ENCODE measurements around the gene UBE2D2.
A peak's percentile ranks its signal among the peaks of the same experiment; 100 is the strongest.

The UBE2D2 gene

DNA sequence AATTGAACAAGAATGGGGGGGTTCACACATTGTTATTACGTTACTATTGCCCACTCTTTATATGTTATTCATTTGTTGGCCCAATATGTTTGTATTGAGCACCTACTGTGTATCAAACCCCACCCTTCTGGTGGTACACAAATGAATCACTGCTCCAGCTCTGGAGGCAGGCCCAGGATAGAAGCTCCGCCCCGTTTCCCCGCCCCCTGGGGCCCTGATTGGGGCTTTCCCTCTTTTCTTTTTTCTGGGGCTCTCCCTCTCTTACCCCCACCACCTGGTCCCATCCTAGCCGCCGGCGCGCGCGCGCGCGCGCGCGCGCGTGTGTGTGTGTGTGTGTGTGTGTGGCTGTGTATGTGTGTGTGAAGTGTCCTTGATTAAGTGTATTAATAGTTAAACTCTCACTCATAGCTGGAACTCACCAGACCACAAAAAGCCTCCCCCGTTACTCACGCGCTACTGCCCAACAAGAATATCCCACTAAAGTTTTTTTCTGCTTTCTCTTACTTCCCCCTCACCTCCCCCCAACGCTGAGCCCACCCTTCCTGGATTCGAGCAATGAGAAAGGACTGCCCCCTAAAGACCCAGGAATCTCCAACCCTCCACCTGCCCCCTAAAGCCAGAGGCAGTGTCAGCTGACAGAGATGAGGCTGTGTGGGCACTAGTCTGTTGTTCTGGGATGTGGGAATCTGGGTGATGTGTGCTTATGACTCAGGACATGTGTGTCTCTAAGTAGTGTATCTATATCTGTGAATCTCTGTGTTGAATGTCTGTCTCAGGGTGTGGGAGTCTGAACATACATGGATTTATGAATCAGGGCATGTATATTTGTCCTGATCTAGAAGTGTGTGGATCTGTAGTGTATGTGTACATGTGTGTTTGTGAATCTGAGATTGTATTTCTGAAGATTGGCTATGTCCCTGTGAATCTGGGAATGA, 91.0 kb downstream of the UBE2D2 start:
- TF ChIP-seq EP300 (IDR thresholded peaks at IDR 0.05; ENCODE audit: borderline replicate concordance) (0 out of 2 replicates have a peak, but pooled peaks have one; percentile 20), EGR1 (IDR thresholded peaks at IDR 0.05) (no peak), RAD21 (IDR thresholded peaks at IDR 0.05; ENCODE audit: low read depth) (no peak), CREB1 (IDR thresholded peaks at IDR 0.05; ENCODE audit: low read depth) (no peak), YY1 (IDR thresholded peaks at IDR 0.05; ENCODE audit: low read depth) (no peak), TAF1 (IDR thresholded peaks at IDR 0.05; ENCODE audit: low read depth) (no peak), TCF12 (IDR thresholded peaks at IDR 0.05; ENCODE audit: low read depth) (no peak), ZBTB7A (IDR thresholded peaks at IDR 0.05; ENCODE audit: low read depth) (0 out of 2 replicates have a peak, but pooled peaks have one; percentile 11), CEBPB (IDR thresholded peaks at IDR 0.05) (no peak), TEAD4 (IDR thresholded peaks at IDR 0.05) (no peak), NFIC (IDR thresholded peaks at IDR 0.05) (no peak), FOXM1 (IDR thresholded peaks at IDR 0.05; ENCODE audit: borderline replicate concordance, low read depth) (no peak)
- TF ChIP-seq, protein P1, sequence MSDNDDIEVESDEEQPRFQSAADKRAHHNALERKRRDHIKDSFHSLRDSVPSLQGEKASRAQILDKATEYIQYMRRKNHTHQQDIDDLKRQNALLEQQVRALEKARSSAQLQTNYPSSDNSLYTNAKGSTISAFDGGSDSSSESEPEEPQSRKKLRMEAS (IDR thresholded peaks at IDR 0.05), result no peak; the same call in 1 of the 2 replicates
- TF ChIP-seq, protein P2, sequence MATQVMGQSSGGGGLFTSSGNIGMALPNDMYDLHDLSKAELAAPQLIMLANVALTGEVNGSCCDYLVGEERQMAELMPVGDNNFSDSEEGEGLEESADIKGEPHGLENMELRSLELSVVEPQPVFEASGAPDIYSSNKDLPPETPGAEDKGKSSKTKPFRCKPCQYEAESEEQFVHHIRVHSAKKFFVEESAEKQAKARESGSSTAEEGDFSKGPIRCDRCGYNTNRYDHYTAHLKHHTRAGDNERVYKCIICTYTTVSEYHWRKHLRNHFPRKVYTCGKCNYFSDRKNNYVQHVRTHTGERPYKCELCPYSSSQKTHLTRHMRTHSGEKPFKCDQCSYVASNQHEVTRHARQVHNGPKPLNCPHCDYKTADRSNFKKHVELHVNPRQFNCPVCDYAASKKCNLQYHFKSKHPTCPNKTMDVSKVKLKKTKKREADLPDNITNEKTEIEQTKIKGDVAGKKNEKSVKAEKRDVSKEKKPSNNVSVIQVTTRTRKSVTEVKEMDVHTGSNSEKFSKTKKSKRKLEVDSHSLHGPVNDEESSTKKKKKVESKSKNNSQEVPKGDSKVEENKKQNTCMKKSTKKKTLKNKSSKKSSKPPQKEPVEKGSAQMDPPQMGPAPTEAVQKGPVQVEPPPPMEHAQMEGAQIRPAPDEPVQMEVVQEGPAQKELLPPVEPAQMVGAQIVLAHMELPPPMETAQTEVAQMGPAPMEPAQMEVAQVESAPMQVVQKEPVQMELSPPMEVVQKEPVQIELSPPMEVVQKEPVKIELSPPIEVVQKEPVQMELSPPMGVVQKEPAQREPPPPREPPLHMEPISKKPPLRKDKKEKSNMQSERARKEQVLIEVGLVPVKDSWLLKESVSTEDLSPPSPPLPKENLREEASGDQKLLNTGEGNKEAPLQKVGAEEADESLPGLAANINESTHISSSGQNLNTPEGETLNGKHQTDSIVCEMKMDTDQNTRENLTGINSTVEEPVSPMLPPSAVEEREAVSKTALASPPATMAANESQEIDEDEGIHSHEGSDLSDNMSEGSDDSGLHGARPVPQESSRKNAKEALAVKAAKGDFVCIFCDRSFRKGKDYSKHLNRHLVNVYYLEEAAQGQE (IDR thresholded peaks at IDR 0.05; ENCODE audit: low read depth), result no peak
- TF ChIP-seq, protein P3, sequence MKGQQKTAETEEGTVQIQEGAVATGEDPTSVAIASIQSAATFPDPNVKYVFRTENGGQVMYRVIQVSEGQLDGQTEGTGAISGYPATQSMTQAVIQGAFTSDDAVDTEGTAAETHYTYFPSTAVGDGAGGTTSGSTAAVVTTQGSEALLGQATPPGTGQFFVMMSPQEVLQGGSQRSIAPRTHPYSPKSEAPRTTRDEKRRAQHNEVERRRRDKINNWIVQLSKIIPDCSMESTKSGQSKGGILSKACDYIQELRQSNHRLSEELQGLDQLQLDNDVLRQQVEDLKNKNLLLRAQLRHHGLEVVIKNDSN (IDR thresholded peaks at IDR 0.05), result no peak

DNA sequence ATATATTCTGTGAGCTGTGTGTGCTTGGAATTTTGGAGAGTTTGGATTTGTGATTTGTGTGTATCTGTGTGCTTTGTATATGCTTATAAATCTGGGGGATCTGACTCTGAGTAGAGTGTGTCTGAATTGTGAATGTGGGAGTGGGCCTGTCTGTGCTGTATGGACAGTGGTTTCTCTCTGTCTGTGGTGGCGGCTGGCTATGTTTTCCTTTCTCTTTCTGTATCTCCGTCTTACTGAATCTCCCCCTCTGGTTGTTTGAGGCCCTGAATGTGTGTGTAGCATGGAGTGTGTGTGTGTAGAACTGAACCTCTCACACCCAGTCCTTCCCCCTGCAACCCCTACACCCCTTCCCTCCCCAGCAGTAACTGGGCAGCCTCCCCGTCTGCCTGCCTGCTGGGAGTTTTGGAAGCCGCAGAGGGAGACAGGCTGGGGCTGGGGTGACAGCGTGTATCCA, 91.7 kb downstream of the UBE2D2 start:
- TF ChIP-seq NFIC (IDR thresholded peaks at IDR 0.05) (no peak), RAD21 (IDR thresholded peaks at IDR 0.05; ENCODE audit: low read depth) (no peak), ZBTB7A (IDR thresholded peaks at IDR 0.05; ENCODE audit: low read depth) (no peak), TEAD4 (IDR thresholded peaks at IDR 0.05) (no peak), CREB1 (IDR thresholded peaks at IDR 0.05; ENCODE audit: low read depth) (no peak), CEBPB (IDR thresholded peaks at IDR 0.05) (no peak), EP300 (IDR thresholded peaks at IDR 0.05; ENCODE audit: borderline replicate concordance) (no peak), EGR1 (IDR thresholded peaks at IDR 0.05) (no peak), FOXM1 (IDR thresholded peaks at IDR 0.05; ENCODE audit: borderline replicate concordance, low read depth) (no peak)
- TF ChIP-seq, protein P2 (IDR thresholded peaks at IDR 0.05; ENCODE audit: low read depth), result no peak

DNA sequence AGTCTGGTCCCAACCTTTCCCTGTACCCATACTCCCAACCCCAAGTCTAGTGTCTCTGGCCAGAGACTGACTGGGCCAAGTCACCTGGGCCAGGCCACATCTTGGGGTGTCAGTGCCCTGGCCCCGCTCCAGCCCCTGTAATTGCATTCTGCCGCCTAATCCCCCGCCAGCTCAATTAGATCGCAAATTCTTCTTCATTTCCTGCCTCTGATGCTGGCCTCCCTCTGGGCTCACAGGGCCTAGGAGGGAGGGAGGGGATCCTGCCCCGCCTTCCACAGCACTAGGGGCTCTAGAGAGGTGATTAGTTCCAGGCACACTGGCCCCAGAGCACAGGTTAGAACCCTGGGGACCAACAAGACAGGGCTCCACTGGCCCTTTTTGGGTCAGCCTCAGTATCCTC, 92.5 kb downstream of the UBE2D2 start:
- TF ChIP-seq NFIC (IDR thresholded peaks at IDR 0.05), result peak; percentile 82
- TF ChIP-seq CREB1 (IDR thresholded peaks at IDR 0.05; ENCODE audit: low read depth), result no peak
- peak; percentile 54 for TF ChIP-seq TEAD4 (IDR thresholded peaks at IDR 0.05)
- TF ChIP-seq TCF12 (IDR thresholded peaks at IDR 0.05; ENCODE audit: low read depth), result peak; percentile 74; the same call in 1 of the 2 replicates
- TF ChIP-seq EP300 (IDR thresholded peaks at IDR 0.05; ENCODE audit: borderline replicate concordance), result peak; percentile 82; the same call in 1 of the 2 replicates
- TF ChIP-seq FOXM1 (IDR thresholded peaks at IDR 0.05; ENCODE audit: borderline replicate concordance, low read depth), result peak; percentile 64; the same call in 1 of the 2 replicates
- no peak for TF ChIP-seq CEBPB (IDR thresholded peaks at IDR 0.05)
- TF ChIP-seq EGR1 (IDR thresholded peaks at IDR 0.05), result no peak
- 0 out of 2 replicates have a peak, but pooled peaks have one; percentile 57 for TF ChIP-seq ZBTB7A (IDR thresholded peaks at IDR 0.05; ENCODE audit: low read depth)
- TF ChIP-seq, protein P3 (IDR thresholded peaks at IDR 0.05), result no peak
- TF ChIP-seq TAF1 (IDR thresholded peaks at IDR 0.05; ENCODE audit: low read depth), result no peak
- TF ChIP-seq, protein P2 (IDR thresholded peaks at IDR 0.05; ENCODE audit: low read depth), result no peak
- no peak for TF ChIP-seq YY1 (IDR thresholded peaks at IDR 0.05; ENCODE audit: low read depth)
- TF ChIP-seq RAD21 (IDR thresholded peaks at IDR 0.05; ENCODE audit: low read depth), result no peak
- TF ChIP-seq, protein P1 (IDR thresholded peaks at IDR 0.05), result no peak
